Measurements from ENCODE around the gene PPP2R2C. TPM values are rescaled to one million over a fixed set of nuclear protein-coding genes. Genes with fewer than 3 reads are reported as not detected.

Gene PPP2R2C
- total RNA-seq, 2 experiments from 2014 or later: not detected

GRCh38 chr4:6300359-6300758 is 172.1 kb downstream of the PPP2R2C start:
- no peak overlapping the region for H2AFZ ChIP-seq (ENCODE audit: low read length)
- no peak overlapping the region for H3K27ac ChIP-seq (ENCODE audit: low read depth, low read length, poor library complexity, severe bottlenecking)
- H3K9me3 ChIP-seq (ENCODE audit: low read length): no peaks in the 10 kb centered on the region
- TF ChIP-seq CTCF (conservative IDR thresholded peaks at IDR 0.05; ENCODE audit: low read length): no peak
- no peak for TF ChIP-seq EZH2phosphoT487 (IDR thresholded peaks at IDR 0.05; ENCODE audit: borderline replicate concordance, low read depth, low read length)
- H3K36me3 ChIP-seq (ENCODE audit: insufficient read depth, low read length): no peaks in the 10 kb centered on the region
- no peak overlapping the region for H3K4me3 ChIP-seq (ENCODE audit: low read depth, low read length, poor library complexity, severe bottlenecking)
- ChIA-PET POLR2A (no interaction called here), CTCF (ENCODE audit: unreplicated experiment) (no interaction called here)
- no peaks in the 10 kb centered on the region for H4K20me1 ChIP-seq (ENCODE audit: insufficient read depth, low read length)
- H3K4me1 ChIP-seq (ENCODE audit: insufficient read depth, low read length, poor library complexity, severe bottlenecking): no peaks in the 10 kb centered on the region
- intact Hi-C loops (cut with micrococcal nuclease; ENCODE audit: unreplicated experiment): no loop called here
- no peak for DNase-seq (ENCODE audit: low spot score)
- H3K4me2 ChIP-seq (ENCODE audit: low read length): no peak overlapping the region
- no TSS peak for BruUV-seq (replicated peaks)
- H3K9me2 ChIP-seq (ENCODE audit: insufficient read depth, low read length): no peaks in the 10 kb centered on the region
- no peaks in the 10 kb centered on the region for H3K79me2 ChIP-seq (ENCODE audit: insufficient read depth, low read depth, low read length)

- ChIA-PET CTCF (ENCODE audit: unreplicated experiment) (no interaction called here), POLR2A (no interaction called here)
- TF ChIP-seq EZH2phosphoT487 (IDR thresholded peaks at IDR 0.05; ENCODE audit: borderline replicate concordance, low read depth, low read length): no peak
- no peak for TF ChIP-seq CTCF (conservative IDR thresholded peaks at IDR 0.05; ENCODE audit: low read length)
Measured at GRCh38 chr4:6299875-6300274, 172.5 kb downstream of the PPP2R2C start.

GRCh38 chr4:6298852-6299251 is 173.6 kb downstream of the PPP2R2C start:
- Histone ChIP-seq H3K36me3 (ENCODE audit: insufficient read depth, low read length) (no peaks in the 10 kb centered on the region), H3K27ac (ENCODE audit: low read depth, low read length, poor library complexity, severe bottlenecking) (no peak overlapping the region), H3K4me3 (ENCODE audit: low read depth, low read length, poor library complexity, severe bottlenecking) (no peak overlapping the region), H3K9me3 (ENCODE audit: low read length) (no peaks in the 10 kb centered on the region), H3K79me2 (ENCODE audit: insufficient read depth, low read depth, low read length) (no peaks in the 10 kb centered on the region), H2AFZ (ENCODE audit: low read length) (no peak overlapping the region), H3K4me2 (ENCODE audit: low read length) (no peak overlapping the region), H3K9me2 (ENCODE audit: insufficient read depth, low read length) (no peaks in the 10 kb centered on the region), H4K20me1 (ENCODE audit: insufficient read depth, low read length) (no peaks in the 10 kb centered on the region), H3K4me1 (ENCODE audit: insufficient read depth, low read length, poor library complexity, severe bottlenecking) (no peaks in the 10 kb centered on the region)
- POLR2A ChIA-PET: no interaction called here
- CTCF ChIA-PET (ENCODE audit: unreplicated experiment): no interaction called here
- no TSS peak for BruUV-seq (replicated peaks)
- intact Hi-C loops (cut with micrococcal nuclease; ENCODE audit: unreplicated experiment): no loop called here
- TF ChIP-seq EZH2phosphoT487 (IDR thresholded peaks at IDR 0.05; ENCODE audit: borderline replicate concordance, low read depth, low read length): no peak
- TF ChIP-seq CTCF (conservative IDR thresholded peaks at IDR 0.05; ENCODE audit: low read length): no peak
- DNase-seq (ENCODE audit: low spot score): no peak

More at GRCh38 chr4:6299875-6300274, 172.5 kb downstream of the PPP2R2C start:
- no peak for DNase-seq (ENCODE audit: low spot score)
- H3K9me3 ChIP-seq (ENCODE audit: low read length): no peaks in the 10 kb centered on the region
- H3K36me3 ChIP-seq (ENCODE audit: insufficient read depth, low read length): no peaks in the 10 kb centered on the region
- H4K20me1 ChIP-seq (ENCODE audit: insufficient read depth, low read length): no peaks in the 10 kb centered on the region
- no TSS peak for BruUV-seq (replicated peaks)
- intact Hi-C loops (cut with micrococcal nuclease; ENCODE audit: unreplicated experiment): no loop called here
- no peaks in the 10 kb centered on the region for H3K79me2 ChIP-seq (ENCODE audit: insufficient read depth, low read depth, low read length)
- no peak overlapping the region for H2AFZ ChIP-seq (ENCODE audit: low read length)
- no peak overlapping the region for H3K4me3 ChIP-seq (ENCODE audit: low read depth, low read length, poor library complexity, severe bottlenecking)
- no peak overlapping the region for H3K4me2 ChIP-seq (ENCODE audit: low read length)
- no peaks in the 10 kb centered on the region for H3K4me1 ChIP-seq (ENCODE audit: insufficient read depth, low read length, poor library complexity, severe bottlenecking)
- no peaks in the 10 kb centered on the region for H3K9me2 ChIP-seq (ENCODE audit: insufficient read depth, low read length)
- no peak overlapping the region for H3K27ac ChIP-seq (ENCODE audit: low read depth, low read length, poor library complexity, severe bottlenecking)

All from OCI-LY7 (cell line).